Measurements from ENCODE around the gene OR5L2.
"Not testable (repeated sequence)": the region's sequence is repeated elsewhere in the genome, so short reads cannot be mapped to it uniquely, and the experiment has no call there.

OR5L2 gene

GRCh38 chr11:55849037-55849436 lies 22.0 kb downstream of the OR5L2 start:
- no peaks in the 10 kb centered on the region for H3F3A ChIP-seq (ENCODE audit: insufficient read depth, low read length)
- peaks cover 10% of the 10 kb centered on the region; the same call in 1 of the 2 replicates for H3K4me1 ChIP-seq (ENCODE audit: low read length)
- H3K79me2 ChIP-seq (ENCODE audit: low read length), result no peaks in the 10 kb centered on the region
- no peaks in the 10 kb centered on the region for H3K9me3 ChIP-seq (replicated peaks; ENCODE audit: insufficient read depth, low read length)
- H3K4me2 ChIP-seq (ENCODE audit: low read depth, low read length), result no peak overlapping the region
- H3K27me3 ChIP-seq (replicated peaks; ENCODE audit: insufficient read depth, low read length), result no peaks in the 10 kb centered on the region
- H3K27ac ChIP-seq (ENCODE audit: low read length), result no peak overlapping the region
- no peak for DNase-seq
- H3K9me2 ChIP-seq (replicated peaks; ENCODE audit: insufficient read depth, low read length), result no peaks in the 10 kb centered on the region
- no peak overlapping the region for H3K9ac ChIP-seq (ENCODE audit: low read length)
- no peaks in the 10 kb centered on the region for H3K36me3 ChIP-seq (replicated peaks; ENCODE audit: insufficient read depth, low read length)
- H3K4me3 ChIP-seq (ENCODE audit: low read length), result no peak overlapping the region
- H4K20me1 ChIP-seq (ENCODE audit: insufficient read depth, low read length), result no peaks in the 10 kb centered on the region
- TF ChIP-seq EZH2phosphoT487 (IDR thresholded peaks at IDR 0.05; ENCODE audit: low read length) (no peak), EZH2 (optimal IDR thresholded peaks at IDR 0.05; ENCODE audit: low read depth, low read length) (no peak), CTCF (IDR thresholded peaks at IDR 0.05; ENCODE audit: low read length) (no peak)
- H2AFZ ChIP-seq (ENCODE audit: low read length), result no peak overlapping the region

- H4K20me1 ChIP-seq (ENCODE audit: insufficient read depth, low read length), result no peaks in the 10 kb centered on the region
- H3K4me3 ChIP-seq (ENCODE audit: low read length), result no peak overlapping the region
- no peak overlapping the region for H3K9ac ChIP-seq (ENCODE audit: low read length)
- H3K4me1 ChIP-seq (ENCODE audit: low read length), result peaks cover 25% of the 10 kb centered on the region
- H3F3A ChIP-seq (ENCODE audit: insufficient read depth, low read length), result no peaks in the 10 kb centered on the region
- TF ChIP-seq CTCF (IDR thresholded peaks at IDR 0.05; ENCODE audit: low read length) (no peak), EZH2 (optimal IDR thresholded peaks at IDR 0.05; ENCODE audit: low read depth, low read length) (no peak), EZH2phosphoT487 (IDR thresholded peaks at IDR 0.05; ENCODE audit: low read length) (no peak)
- H2AFZ ChIP-seq (ENCODE audit: low read length), result no peak overlapping the region
- H3K9me2 ChIP-seq (replicated peaks; ENCODE audit: insufficient read depth, low read length), result no peaks in the 10 kb centered on the region
- H3K79me2 ChIP-seq (ENCODE audit: low read length), result no peaks in the 10 kb centered on the region
- H3K9me3 ChIP-seq (replicated peaks; ENCODE audit: insufficient read depth, low read length), result no peaks in the 10 kb centered on the region
- DNase-seq, result peak; percentile 37
- no peaks in the 10 kb centered on the region for H3K36me3 ChIP-seq (replicated peaks; ENCODE audit: insufficient read depth, low read length)
- H3K4me2 ChIP-seq (ENCODE audit: low read depth, low read length), result peak overlapping the region; percentile 0; the same call in 1 of the 2 replicates
- H3K27ac ChIP-seq (ENCODE audit: low read length), result peak overlapping the region; percentile 20; the same call in 1 of the 2 replicates
- no peaks in the 10 kb centered on the region for H3K27me3 ChIP-seq (replicated peaks; ENCODE audit: insufficient read depth, low read length)
Measured at GRCh38 chr11:55852141-55852540, 25.1 kb downstream of the OR5L2 start.

GRCh38 chr11:55854704-55855103 lies 27.7 kb downstream of the OR5L2 start:
- H3K36me3 ChIP-seq (replicated peaks; ENCODE audit: insufficient read depth, low read length), result no peaks in the 10 kb centered on the region
- H3K9me3 ChIP-seq (replicated peaks; ENCODE audit: insufficient read depth, low read length), result no peaks in the 10 kb centered on the region
- TF ChIP-seq EZH2 (optimal IDR thresholded peaks at IDR 0.05; ENCODE audit: low read depth, low read length), result no peak
- no peak for TF ChIP-seq EZH2phosphoT487 (IDR thresholded peaks at IDR 0.05; ENCODE audit: low read length)
- no peak for TF ChIP-seq CTCF (IDR thresholded peaks at IDR 0.05; ENCODE audit: low read length)
- peaks cover 25% of the 10 kb centered on the region for H3K4me1 ChIP-seq (ENCODE audit: low read length)
- H3K9ac ChIP-seq (ENCODE audit: low read length), result no peak overlapping the region
- H3F3A ChIP-seq (ENCODE audit: insufficient read depth, low read length), result no peaks in the 10 kb centered on the region
- no peak overlapping the region for H3K4me3 ChIP-seq (ENCODE audit: low read length)
- no peaks in the 10 kb centered on the region for H3K27me3 ChIP-seq (replicated peaks; ENCODE audit: insufficient read depth, low read length)
- H3K9me2 ChIP-seq (replicated peaks; ENCODE audit: insufficient read depth, low read length), result no peaks in the 10 kb centered on the region
- peak overlapping the region; percentile 57 for H3K27ac ChIP-seq (ENCODE audit: low read length)
- no peaks in the 10 kb centered on the region for H4K20me1 ChIP-seq (ENCODE audit: insufficient read depth, low read length)
- H3K4me2 ChIP-seq (ENCODE audit: low read depth, low read length), result peak overlapping the region; percentile 19; the same call in 1 of the 2 replicates
- H2AFZ ChIP-seq (ENCODE audit: low read length), result no peak overlapping the region
- peak; percentile 80 for DNase-seq
- no peaks in the 10 kb centered on the region for H3K79me2 ChIP-seq (ENCODE audit: low read length)

- H3K4me1 ChIP-seq (ENCODE audit: low read length); DNase-seq; H3K36me3 ChIP-seq (replicated peaks; ENCODE audit: insufficient read depth, low read length); H3K9ac ChIP-seq (ENCODE audit: low read length); H3K27me3 ChIP-seq (replicated peaks; ENCODE audit: insufficient read depth, low read length); H3K4me2 ChIP-seq (ENCODE audit: low read depth, low read length); H3K4me3 ChIP-seq (ENCODE audit: low read length); H4K20me1 ChIP-seq (ENCODE audit: insufficient read depth, low read length); H3K9me2 ChIP-seq (replicated peaks; ENCODE audit: insufficient read depth, low read length); H3K79me2 ChIP-seq (ENCODE audit: low read length); H3K9me3 ChIP-seq (replicated peaks; ENCODE audit: insufficient read depth, low read length); H2AFZ ChIP-seq (ENCODE audit: low read length); H3F3A ChIP-seq (ENCODE audit: insufficient read depth, low read length); H3K27ac ChIP-seq (ENCODE audit: low read length): not testable (repeated sequence)
Measured at GRCh38 chr11:55867354-55867753, 40.3 kb downstream of the OR5L2 start.

GRCh38 chr11:55872731-55873130 lies 45.7 kb downstream of the OR5L2 start:
- not testable (repeated sequence) for H2AFZ ChIP-seq (ENCODE audit: low read length); H3K9ac ChIP-seq (ENCODE audit: low read length); H3K9me2 ChIP-seq (replicated peaks; ENCODE audit: insufficient read depth, low read length); H3K4me1 ChIP-seq (ENCODE audit: low read length); H4K20me1 ChIP-seq (ENCODE audit: insufficient read depth, low read length); H3F3A ChIP-seq (ENCODE audit: insufficient read depth, low read length); H3K36me3 ChIP-seq (replicated peaks; ENCODE audit: insufficient read depth, low read length); H3K4me3 ChIP-seq (ENCODE audit: low read length); H3K79me2 ChIP-seq (ENCODE audit: low read length); H3K27ac ChIP-seq (ENCODE audit: low read length); H3K27me3 ChIP-seq (replicated peaks; ENCODE audit: insufficient read depth, low read length); H3K4me2 ChIP-seq (ENCODE audit: low read depth, low read length); H3K9me3 ChIP-seq (replicated peaks; ENCODE audit: insufficient read depth, low read length); DNase-seq

GRCh38 chr11:55873146-55873545 lies 46.1 kb downstream of the OR5L2 start:
- not testable (repeated sequence) for H3K4me2 ChIP-seq (ENCODE audit: low read depth, low read length); DNase-seq; H4K20me1 ChIP-seq (ENCODE audit: insufficient read depth, low read length); H3K4me1 ChIP-seq (ENCODE audit: low read length); H3K9ac ChIP-seq (ENCODE audit: low read length); H3K27ac ChIP-seq (ENCODE audit: low read length); H3K27me3 ChIP-seq (replicated peaks; ENCODE audit: insufficient read depth, low read length); H3F3A ChIP-seq (ENCODE audit: insufficient read depth, low read length); H3K4me3 ChIP-seq (ENCODE audit: low read length); H3K79me2 ChIP-seq (ENCODE audit: low read length); H3K36me3 ChIP-seq (replicated peaks; ENCODE audit: insufficient read depth, low read length); H2AFZ ChIP-seq (ENCODE audit: low read length); H3K9me2 ChIP-seq (replicated peaks; ENCODE audit: insufficient read depth, low read length); H3K9me3 ChIP-seq (replicated peaks; ENCODE audit: insufficient read depth, low read length)

All from MM.1S (cell line).